Left renal cortex interstitium (tissue), 4 donors: ENCODE data around the gene SKAP2. TPM values are rescaled to one million over a fixed set of nuclear protein-coding genes. Genes with fewer than 3 reads are reported as not detected.

Experiments used
- DNase-seq, 4 donors: peaks; one replicate each; pipeline ENCODE4 v3.0.0-alpha.2; 2013; ENCODE audit warnings: low read depth in 4 of 4, low spot score in 2 of 4, missing footprints in 1 of 4
- polyA plus RNA-seq, 4 donors: library from polyadenylated mRNA; unstranded; fragments of 120-200 nt; gene quantifications; one replicate each; pipeline ENCODE4 v1.2.1, GENCODE V29; 2013; ENCODE audit not compliant: insufficient read length in 4 of 4

The SKAP2 gene, protein sequence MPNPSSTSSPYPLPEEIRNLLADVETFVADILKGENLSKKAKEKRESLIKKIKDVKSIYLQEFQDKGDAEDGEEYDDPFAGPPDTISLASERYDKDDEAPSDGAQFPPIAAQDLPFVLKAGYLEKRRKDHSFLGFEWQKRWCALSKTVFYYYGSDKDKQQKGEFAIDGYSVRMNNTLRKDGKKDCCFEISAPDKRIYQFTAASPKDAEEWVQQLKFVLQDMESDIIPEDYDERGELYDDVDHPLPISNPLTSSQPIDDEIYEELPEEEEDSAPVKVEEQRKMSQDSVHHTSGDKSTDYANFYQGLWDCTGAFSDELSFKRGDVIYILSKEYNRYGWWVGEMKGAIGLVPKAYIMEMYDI
- 10 to 100 TPM; 20.4 to 28.1 (median 25.6) TPM for polyA plus RNA-seq

- peak; percentile 94 to 99 (median 98) for DNase-seq
These were observed at the start of gene SKAP2 for GRCh38 chr7:26864309-26865093. SKAP2 (minus strand) TSS chr7:26864590; CDS start chr7:26864429, 161 bp downstream.

GRCh38 chr7:26912933-26913536 lies 48.6 kb upstream of the SKAP2 start:
- DNase-seq: no peak

GRCh38 chr7:26912338-26912737 lies 47.9 kb upstream of the SKAP2 start:
- DNase-seq: no peak

- DNase-seq: no peak
These were observed 45.8 kb upstream of the SKAP2 start for GRCh38 chr7:26910221-26910620.

DNA sequence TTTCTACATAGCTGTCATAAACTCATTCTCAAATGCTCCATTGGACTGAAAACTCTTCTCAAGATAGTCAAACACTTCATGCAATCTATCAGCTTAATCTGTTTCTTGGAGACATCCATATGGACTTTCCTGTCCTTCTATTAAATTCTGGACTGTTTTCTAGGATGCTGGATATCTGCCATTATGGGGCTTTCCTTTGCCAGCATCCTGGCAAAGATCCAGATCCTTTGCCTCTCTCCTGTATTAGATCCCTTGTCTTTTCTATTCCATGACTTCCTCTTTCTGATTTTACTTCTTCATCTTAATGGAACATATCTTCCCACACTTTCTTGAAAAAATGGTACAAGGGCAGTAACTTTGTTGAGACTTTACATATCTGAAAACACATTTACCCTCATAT lies 35.9 kb upstream of the SKAP2 start:
- DNase-seq: no peak

- DNase-seq: no peak
These were observed 35.1 kb upstream of the SKAP2 start for GRCh38 chr7:26899519-26899918.

DNA sequence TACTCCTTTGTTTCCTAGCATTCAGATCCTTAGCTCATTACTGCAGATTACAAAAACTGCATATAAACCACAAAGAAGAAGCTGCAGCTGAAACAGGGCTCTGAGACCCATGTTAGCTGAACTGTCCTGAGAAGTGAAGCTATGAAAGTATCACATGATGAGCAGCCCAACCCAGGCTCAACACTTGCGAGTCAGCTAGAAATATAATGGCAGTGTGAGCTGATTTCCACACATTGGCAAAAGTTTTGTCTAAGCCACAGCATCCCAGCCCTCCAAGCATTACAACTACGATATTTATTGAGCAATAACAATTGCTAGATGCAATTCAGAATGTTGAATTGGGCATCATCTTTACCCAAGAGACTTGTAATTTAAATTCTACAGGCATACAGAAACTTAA lies 34.5 kb upstream of the SKAP2 start:
- DNase-seq: no peak

- DNase-seq: no peak
These were observed 33.5 kb upstream of the SKAP2 start for GRCh38 chr7:26897928-26898327.

DNA sequence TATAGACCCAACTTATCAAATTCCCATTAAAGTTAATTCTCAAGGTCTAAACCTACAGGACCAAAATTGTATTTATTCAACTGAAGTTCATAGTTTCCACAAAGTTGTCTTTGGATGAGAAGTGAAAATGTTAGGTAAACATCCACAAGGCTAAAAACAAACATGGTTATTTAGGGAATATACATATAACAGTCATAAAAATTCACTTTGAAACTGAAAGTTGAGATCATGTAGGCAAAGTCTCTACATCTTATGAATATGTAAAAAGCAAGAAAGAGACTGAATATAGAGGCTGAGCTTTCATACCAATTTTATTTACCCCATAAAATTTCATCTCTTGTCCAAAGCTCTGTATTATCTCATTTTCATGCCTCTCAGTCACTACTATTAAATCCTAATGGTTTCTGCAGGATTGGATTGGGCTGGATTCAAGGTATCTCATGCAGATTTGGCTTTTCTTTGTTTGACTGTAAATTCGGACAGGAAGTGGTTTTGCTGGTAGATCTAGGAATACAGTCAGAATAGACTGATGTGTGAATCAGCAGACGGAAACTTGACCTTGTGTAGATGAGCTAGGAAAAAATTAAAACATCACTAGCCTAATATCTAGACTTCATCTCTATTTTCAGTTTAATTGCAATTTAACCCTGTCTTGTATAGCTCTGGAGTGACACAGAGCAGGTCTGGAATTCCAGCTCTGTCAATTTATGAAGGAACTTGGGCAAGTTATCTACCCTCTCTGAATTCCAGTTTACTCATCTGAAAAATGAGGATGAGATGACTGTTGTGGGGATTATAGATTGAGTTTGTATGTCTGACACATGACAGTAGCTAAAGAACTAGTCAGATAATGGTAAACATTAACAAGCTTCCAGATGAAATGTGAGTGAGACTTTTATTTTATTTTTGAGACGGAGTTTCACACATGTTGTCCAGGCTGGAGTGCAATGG lies 27.3 kb upstream of the SKAP2 start:
- DNase-seq: no peak

- DNase-seq: no peak
These were observed 16.5 kb upstream of the SKAP2 start for GRCh38 chr7:26880852-26881251.

DNA sequence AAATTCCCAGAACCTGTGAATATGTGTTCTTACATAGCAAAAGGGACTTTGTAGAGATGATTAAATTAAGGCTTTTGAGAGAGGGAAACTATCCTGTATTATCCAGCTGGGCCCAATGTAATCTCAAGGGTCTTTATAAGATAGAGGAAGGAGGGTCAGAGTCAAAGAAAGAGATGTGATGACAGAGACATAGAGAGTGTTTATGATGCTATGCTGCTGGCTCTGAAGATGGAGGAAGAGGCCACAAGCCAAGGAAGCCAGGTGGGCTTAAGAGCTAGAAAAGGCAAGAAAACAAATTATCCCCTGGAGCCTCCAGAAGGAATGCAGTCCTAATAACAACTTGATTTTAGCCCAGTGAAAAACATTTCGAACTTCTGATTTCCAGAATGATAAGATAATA lies 15.3 kb upstream of the SKAP2 start:
- no peak for DNase-seq

DNA sequence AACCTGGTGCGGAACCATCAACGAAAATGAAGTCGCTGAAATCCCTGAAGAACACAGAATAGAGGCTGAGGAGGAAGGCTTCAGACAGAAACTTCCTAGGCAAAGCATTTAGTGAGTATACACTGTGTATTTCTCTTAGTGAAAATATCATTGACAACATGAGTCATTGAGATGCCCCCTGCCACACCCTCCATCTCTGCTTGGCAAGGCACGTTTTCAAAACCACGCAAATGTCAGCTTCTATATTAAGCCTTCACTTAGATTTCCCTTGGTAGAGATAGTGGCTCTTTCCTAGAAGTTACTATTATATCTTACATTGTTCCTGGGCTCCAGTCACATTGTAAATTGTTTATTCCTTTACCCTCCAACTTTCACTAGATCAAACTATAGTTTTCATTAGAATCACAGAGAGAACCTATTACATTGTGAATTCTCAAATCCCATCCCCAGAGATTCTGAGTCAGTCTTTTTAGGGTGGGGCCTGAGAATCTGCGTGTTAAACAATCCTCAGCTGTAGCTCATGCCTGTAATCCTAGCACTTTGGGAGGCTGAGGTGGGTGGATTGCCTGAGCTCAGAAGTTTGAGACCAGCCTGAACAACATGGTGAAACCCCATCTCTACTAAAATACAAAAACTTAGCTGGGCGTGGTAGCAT lies 4.6 kb upstream of the SKAP2 start:
- no peak for DNase-seq

- no peak for DNase-seq
These were observed 651 bp upstream of the SKAP2 start for GRCh38 chr7:26865094-26865388.

DNA sequence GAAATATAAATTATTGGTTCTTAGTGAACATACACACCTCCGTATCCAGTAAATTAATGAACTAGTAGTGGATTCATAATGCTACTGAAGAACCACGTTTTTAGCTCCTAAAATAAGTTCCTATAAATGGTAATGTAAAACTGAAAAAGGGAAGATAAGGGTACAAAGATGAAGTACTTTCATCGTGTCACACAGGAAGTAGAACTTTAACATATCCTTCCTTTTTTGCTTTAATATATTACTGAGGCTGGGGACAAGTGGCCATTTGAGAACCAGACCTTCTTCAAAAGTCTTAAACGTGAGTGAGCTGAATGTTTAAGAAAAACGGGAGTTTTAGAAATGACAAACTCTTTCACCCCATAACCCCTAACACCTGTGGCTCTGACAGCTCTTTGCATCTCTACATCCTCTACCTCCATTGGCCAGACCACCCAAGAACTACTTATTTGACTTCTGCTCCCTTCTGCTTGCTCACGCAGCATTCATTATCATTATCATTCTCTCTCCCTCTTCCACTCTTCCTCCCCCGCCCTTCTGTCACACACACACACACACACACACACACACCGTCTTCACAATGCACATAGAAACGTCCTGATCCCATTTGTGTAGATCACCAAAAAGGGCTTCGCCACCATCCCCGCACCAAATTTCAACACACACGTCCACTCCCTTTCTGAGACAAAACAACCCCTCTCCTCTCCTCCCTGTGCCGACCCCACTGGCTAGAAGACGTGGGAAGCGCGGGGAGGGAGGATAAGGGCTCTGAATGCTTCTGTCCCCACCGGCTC lies 677 bp downstream of the SKAP2 start:
- DNase-seq: no peak

DNA sequence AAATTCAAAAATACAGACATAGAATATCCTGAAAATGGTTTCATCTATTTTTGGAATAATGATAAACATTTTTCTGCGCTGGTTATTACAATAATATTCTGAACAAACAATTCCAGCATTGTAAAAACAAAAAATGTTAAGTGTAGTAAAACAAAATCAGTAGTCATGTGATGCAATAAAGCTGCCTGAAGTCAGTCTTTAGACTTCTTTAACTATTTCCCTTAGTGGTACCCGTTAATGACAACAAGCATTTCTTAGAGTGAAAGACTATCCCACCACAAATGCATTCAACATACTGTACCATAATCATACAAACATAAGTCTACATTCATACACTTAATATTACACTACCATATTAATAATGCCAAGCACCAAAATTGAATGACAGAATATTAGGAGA lies 1.6 kb downstream of the SKAP2 start:
- no peak for DNase-seq

GRCh38 chr7:26861050-26861449 lies 3.3 kb downstream of the SKAP2 start:
- no peak for DNase-seq

DNA sequence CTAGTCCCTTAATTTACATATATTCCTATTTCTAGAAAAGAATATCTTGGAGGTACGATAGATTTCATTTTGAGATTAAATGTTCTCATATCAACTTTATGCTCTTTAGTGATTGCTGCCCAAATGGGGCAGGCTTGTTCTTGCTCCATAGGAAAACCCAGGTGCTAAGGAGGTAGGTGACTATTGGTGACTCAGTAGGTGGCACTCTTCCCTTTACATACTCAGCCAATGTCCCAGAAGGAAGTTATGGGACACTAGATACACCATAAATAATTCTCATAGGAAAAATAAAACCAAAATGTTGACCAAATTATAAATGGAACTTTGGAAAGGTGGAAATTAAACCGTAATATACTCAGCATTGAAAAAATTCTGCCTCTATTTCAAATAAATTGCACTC lies 4.0 kb downstream of the SKAP2 start:
- no peak for DNase-seq

- no peak for DNase-seq
These were observed 4.7 kb downstream of the SKAP2 start for GRCh38 chr7:26859720-26860119.

DNA sequence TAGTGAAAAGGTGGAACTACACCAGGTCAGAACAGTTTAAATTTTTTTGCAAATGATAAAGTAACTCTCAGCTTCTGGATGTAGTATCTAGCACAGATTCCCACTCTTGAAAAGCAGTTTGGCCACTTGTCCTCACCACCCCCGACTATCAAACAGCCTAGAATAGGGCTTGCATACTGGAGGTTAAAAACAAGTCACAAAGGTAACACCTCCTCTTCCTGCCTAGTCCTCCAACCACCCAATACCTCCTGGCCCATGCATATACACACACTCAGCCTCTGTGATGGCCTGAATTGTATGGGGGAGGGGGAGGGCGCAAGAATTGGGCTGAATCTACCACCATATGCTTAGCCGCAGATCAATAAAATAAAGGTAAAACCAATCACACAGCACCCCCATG lies 5.7 kb downstream of the SKAP2 start:
- no peak for DNase-seq
